ENCODE data around the gene TMEM132D.
"Not testable (repeated sequence)": the region's sequence is repeated elsewhere in the genome, so short reads cannot be mapped to it uniquely, and the experiment has no call there.

The TMEM132D gene

DNA sequence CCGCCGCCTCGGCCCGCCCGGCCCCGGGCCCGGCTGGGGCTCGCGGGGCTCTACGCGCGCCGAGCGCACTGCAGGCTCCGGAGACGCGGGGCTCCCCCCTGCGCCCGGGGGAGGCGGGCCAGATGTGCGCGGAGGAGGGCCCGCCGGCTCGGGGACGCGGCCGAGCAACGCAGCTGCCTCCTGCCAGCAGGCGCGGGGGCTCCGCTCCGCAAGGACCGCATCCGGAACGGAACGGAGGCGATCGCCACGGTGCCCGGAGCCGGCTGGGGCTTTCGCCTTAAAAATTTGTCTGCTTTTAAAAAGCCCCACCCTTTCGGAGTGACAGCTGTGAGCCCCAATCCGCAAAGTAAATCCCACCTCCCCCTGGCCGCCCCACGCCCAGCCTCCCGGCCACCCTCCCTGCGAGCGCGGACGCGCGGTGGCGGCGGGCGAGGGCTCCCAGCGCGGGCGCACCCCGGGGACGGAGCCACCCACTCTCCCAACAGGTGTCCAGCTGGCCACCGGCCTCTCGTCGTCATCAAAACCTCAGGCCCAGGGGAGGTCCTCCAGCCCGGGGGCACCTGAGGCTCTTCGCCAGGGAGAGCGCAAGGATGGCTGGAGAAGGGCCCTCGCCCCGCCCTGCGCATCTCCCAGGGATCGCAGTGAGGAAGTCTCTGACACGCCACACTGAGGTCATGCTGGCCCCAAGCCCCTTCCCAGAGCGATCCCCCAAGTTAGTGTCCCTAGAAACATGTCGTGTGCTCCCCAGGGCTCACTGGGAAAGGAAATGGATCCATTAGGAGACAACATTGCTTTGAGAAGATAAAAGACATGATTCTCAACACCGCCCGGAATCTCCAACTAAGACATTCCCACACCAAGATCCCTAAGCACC is at the start of gene TMEM132D:
TMEM132D (minus strand) TSS at position 70 of the 874 bp plus-strand sequence.
- DNase-seq (ENCODE audit: low spot score) = no peak

DNA sequence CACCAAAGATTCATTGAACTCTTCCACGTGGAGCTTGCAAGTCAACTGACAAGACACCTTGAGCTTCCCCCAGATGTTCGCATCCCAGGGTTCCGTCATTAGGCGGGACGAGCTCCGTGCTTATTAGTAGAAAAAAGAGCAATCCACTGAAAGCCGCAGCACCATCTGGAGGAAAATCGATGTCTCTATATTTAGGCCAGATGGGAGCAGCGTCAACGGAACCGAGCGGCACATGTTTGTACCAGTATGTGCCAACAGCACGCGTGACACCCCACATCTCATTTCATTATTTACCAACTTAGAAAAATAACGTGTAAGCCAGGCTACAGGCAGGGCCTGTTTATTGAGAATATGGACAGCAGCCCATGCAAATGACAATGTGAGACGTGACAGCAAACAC is 45.8 kb upstream of the TMEM132D start:
- DNase-seq (ENCODE audit: low spot score) = no peak

DNA sequence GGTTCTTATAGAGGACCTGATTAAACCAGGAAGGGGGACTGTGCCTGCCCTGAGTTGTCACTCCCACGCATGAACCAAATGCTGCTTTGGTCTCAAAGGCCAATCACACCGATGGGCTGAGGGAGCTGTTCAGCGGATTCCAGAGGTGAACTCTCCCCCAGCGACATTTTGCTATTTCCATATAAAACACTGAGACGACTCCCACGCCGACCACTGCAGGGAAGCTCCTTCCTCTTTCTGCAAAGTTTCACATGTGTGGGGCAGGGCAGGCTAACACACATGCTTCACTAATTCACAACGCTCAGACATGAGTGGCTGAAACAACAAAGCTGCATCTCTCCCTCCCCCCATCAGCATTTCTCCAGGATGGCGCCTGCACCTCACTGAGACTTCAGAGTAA is 37.8 kb upstream of the TMEM132D start:
- no peak for DNase-seq (ENCODE audit: low spot score)

DNA sequence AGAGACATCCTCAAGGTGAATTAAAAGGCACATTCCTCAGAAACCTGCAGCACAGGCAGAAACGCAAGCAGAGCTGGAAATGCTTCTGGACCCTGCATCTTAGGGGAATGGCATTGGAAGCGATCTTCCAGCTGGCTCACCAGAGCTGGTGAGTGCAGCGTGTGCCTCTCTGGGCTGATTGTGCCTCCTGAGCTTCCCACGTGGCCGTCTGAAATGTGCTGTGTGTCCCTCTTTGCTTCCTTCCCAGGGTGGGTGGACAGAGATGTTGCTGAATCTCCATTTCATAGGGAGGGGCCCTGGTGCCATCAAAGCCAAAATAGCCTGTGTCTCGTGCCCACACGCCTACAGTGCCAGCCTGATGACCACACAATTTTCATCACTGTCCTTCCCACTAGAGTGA is 34.3 kb upstream of the TMEM132D start:
- DNase-seq (ENCODE audit: low spot score) = no peak

DNA sequence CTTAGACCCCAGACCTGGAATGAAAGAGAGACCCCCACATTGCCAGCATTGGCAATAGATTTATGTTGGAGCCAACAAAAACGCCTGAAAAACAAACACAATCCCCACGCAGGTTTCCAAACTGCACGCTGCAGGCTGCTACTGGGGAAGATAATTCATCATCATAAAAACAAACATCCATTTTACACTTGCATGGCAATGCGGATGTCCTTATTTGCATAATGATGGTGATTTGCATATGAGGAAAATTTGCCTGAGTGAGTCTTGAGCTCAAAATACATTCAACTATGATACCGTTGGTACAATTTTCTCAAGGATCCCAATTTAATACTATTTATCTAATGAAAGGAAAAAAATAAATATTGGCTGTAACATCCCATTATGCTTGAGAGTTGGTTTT is 33.6 kb upstream of the TMEM132D start:
- no peak for DNase-seq (ENCODE audit: low spot score)

DNA sequence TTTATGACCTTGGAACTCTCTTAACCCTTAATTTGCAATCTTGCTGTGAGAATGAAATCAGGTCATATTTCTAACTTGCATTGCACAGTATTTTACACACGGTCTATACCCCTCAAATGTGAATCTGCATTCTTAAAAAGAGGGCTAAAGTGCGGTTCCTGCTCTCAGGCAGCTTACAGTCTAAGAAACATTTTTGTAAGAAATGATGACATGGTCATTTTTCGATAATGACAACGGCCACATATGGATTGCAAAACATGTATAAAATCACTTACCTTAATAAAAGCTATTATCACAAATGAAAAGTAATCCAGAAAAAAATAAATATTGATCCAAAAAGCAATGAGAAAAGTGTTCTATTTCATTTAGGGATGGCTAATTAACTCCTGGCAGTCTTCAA is 24.8 kb upstream of the TMEM132D start:
- no peak for DNase-seq (ENCODE audit: low spot score)

DNA sequence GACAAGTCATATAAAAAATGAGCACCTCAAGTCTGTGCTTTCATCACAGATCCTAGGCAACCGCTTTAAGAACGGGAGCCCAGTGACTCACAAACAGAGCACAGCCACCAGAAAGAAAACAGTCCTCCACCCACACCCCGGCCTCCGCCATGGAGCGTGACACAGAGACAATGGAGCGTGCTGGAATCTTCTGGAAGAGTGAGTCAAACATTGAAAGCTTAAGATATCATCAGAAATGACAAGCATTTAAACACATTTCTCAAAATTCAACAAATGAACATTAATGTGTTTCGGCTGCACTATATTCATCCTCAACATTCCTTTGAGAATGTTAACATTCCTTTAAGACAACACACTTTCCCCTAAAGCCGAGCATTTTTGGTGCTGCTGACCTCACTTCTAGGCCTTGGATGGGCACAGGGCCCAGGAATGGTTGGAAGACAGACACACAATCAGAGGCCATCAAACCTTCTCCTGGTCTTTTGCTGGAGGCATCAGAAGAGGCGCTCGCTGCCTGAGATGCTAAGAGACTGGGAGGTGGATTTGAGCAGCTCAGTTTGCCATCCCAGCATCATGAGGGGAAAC is 23.6 kb upstream of the TMEM132D start:
- DNase-seq (ENCODE audit: low spot score) = no peak

DNA sequence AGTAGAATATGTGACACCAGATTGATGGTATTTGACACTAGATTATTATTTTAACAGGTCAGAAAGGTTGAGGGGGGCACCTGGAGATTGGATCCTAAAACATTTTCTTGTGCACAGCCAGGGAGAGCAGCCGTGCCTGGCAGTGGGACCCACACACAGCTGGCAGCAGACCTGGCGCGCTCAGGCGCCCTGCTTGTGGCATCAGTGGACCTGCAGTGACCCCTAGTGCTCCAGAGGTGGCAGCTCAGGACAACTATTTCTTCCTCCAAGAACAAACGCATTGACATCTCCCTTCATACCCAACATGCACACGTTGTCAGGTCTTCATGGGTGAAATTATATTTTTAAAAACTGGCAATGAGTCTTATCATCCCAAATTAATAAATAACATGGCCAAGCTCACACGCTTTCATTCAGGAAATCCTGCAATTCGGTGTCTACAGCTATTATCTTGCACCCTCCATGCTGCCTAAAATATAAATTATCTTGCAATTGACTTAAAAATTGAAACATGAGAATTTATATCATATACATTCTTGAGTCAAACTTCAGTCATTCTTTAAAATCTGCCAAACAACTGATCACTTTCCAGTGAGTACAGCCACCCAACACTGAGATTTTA is 7.7 kb upstream of the TMEM132D start:
- DNase-seq (ENCODE audit: low spot score) = no peak

DNA sequence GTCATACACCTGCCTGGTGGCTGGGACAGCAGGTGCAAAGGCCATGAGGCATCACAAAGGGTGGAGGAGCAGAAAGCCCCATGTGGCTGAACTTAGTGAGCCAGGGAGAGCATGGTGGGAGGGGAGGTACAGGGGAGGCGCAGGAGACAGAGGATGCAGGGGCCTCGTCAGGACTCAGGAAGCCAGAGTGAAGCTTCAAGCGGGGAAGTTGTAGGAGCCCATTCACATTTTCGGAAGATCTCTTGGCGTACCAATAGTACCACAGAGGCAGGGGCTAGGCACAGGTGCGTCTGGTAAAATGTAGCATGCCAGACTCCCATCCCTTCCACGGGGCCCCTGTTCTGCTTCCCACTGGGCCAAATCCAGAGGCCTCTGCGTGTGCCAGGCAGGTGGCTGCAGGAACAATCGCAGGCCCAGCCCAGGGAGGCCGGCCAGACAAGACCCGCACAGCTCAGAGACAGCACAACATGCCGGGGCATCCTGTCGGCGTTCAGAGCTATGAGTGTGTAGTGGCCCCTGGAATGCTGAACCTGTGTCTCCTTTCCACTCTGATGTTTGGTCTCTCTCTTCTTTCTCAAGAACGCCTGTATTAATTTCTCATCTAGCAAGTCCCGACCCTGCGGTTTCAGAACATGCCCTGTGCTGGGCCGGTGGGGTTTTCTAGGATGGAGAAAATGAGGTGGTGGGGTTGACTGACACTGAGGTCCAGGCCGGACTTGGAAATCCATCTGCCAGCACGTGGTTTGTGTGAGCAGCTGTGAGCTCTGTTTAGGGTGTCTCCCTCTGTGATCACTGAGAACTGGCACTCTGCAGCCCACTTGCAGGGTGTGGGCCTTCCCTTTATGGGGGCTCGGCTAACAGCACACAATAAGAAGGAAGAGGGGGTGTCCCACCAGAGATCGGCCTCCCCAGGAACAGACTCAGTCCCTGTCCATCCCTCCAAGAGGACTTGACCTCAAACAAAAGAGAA is 5.5 kb upstream of the TMEM132D start:
- DNase-seq (ENCODE audit: low spot score) = no peak

DNA sequence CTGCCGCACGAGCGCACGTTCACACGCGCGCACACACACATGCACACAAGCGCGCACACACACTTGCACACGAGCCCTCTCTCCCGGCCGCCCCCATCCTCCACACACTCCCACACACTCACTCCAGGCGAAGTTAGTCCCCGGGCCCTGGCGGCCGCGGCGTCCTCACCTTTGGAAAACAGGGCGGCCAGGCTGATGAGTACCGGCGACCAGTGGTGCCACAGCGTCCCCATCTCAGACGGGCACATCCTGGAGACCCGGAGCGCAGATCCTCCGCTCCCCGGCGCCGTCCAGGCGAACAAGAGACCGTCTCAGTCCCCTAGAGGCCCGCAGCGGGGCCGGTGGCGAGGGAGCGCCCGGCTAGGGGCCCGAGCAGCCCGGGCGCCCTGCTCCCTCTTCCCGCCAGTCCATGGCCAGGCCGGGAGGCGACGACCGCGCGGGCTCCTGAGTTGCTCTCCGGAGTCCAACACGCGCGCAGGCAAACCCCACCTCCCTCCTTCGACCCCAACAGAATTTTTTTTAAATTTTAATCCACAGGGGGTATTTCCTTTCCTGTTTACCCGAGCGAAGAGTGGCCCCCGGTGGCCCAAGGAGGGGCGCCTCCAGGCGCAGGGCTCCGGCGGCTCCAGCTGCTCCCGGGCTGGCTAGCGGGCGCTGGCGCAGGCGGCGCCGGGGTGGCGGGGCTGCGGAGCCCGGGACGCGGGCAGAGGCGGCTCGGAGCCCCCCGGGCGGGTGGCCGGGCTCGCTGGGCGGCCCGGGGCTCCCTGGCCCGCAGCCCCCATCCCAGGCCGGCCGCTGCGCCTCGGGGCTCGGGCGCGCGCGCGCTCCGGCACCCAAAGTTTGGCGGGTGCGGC is 506 bp downstream of the TMEM132D start:
- no peak for DNase-seq (ENCODE audit: low spot score)

DNA sequence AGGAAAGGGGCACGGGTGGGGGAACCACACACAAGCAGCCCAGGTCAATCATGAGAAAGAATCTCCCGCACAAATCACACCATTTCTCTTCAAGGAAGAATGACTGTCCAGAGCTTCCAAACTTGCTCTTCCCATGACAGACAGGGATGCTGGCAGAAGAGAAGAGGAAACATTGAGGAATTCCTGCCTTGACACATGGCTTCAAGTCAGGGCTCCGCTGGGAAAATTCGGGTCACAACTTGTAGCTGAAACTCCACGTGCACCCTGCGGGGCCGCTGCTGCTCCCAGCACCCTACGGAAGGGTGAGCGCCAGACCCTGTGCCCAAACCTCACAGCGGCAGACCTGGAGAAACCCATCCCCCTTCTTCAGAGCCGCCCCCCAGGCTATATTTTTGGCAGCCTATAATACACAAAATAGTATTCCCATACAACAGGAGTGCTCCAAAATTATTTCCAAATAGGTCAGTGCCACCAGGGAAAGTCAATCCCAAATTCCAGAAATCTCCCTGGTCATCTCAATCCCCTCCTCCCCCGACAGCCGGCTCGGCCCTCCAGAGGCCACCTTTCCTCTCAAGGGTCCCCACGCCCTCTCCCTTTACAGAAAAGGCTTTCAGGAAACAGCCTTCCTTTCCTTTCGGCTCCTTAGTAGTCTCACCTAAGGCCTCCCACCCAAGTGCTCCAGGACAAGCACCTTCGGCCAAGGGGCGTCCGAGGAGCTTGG is 1.3 kb downstream of the TMEM132D start:
- DNase-seq (ENCODE audit: low spot score) = no peak

DNA sequence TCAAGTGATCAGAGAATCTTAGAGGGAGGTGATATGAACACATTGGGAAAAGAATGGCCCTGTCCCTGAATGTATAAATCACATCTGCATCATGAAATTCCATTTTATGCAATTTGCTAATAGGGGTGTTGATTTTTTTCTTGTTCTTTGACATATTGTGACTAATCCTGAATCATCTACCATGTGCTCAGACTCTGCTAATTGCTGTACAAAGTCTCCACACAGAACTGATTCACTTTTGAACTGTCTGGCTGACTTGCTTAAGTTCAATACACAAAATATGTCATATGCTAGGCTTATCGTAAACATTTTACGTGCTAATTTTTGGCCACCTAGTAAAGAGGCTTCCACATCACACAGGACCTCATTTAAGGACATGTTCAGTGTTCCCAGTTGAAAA is 2.6 kb downstream of the TMEM132D start:
- DNase-seq (ENCODE audit: low spot score) = no peak

DNA sequence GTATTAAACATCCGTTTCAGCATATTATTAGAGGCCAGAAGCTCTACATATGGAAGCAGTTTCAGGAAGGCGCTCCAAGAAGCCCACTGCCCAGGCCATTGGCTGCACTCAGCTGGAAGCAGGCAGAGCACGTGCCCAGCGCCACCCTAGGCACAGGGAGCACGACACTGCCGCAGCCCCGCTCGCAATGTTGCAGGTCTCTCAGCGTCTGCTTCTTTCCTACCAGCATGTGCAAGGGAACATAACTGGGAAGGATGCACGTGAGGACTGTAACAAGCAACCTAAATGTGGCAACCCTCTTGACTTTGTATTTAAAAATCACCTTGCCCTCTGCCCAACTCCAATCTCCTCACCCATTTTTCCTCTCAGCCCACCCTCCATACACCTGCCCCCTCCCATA is 3.5 kb downstream of the TMEM132D start:
- no peak for DNase-seq (ENCODE audit: low spot score)

DNA sequence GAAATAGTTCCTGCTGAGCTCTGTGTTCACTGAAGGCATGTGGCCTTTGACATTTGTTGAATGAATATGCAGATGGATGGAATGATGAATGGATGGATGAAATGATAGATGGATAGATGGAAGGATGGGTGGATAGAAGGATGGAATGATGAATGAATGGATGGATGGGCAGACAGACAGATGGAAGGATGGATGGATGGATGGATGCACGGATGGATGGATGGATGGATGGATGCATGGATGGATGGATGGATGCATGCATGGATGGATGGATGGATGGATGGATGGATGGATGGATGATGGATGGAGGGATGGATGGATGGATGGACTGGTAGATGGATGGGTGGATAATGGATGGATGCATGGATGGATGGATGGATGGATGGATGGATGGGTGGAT is 4.8 kb downstream of the TMEM132D start:
- not testable (repeated sequence) for DNase-seq (ENCODE audit: low spot score)

DNA sequence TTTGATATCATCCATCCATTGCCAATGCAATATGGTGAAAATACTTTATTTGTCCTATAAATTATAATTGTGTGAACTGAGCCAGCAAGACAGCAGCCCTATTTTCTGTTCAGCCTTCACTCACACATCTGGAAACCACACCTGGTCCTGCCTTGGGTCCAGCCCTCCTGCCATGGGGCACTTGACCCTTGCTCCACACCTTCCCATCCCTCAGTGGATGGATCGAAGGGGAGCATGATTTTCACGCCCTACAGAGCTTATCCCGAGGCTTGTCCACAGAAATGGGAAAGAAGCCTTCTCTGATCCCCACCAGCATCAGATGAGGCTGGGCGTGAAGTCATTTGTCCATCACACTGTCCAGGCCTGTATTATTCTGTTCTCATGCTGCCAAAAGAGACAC is 10.1 kb downstream of the TMEM132D start:
- no peak for DNase-seq (ENCODE audit: low spot score)

DNA sequence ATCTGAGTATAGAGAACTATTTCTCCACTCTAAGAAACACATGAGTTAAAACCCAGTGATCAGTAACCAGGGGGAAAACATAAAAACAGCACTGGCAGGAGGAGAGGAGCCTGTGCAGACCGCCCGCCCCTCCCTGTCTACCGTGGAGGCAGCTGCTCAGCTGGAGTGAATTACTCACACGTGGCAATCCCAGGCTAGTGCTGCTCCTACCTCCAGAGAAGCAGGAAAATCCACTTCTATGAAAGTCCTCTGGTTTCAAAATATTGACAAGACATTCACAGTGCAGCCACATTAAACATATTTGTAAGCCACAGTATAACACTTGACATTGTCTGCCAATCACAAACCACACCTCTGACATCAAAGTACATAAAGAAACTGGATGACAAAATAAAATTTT is 16.7 kb downstream of the TMEM132D start:
- no peak for DNase-seq (ENCODE audit: low spot score)

DNA sequence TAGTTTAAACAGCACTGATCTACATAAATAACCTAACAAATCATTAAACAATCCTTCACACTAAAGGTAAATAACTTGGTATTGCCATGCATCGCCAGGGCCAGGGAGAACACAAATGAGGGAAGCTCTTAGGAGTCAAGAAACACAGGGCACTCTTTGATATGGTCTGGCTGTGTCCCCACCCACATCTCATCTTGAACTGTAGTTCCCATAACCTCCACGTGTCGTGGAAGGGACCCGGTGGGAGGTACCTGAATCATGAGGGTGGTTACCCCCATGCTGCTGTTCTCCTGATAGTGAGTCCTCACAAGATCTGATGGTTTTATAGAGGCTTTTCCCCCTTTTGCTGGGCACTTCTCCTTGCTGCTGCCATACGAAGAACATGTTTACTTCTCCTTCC is 17.3 kb downstream of the TMEM132D start:
- no peak for DNase-seq (ENCODE audit: low spot score)

DNA sequence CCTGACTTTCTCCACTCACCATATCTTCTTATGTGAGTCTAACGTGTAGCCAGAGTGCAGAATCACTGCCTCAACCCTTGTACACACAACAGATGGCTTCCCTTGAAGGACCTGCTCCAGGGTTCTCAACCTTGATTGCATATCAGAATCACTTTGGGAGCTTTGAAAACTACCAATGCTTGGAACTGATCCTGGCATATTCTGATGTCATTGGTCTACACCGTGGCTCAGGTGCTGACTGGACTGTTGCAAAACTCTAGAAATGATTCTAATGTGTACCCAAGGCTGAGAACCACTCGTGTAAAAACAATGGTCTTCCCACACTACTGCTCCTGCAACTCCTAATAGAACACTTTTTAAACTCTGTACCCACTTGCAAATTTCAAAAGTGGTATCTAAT is 18.5 kb downstream of the TMEM132D start:
- no peak for DNase-seq (ENCODE audit: low spot score)

DNA sequence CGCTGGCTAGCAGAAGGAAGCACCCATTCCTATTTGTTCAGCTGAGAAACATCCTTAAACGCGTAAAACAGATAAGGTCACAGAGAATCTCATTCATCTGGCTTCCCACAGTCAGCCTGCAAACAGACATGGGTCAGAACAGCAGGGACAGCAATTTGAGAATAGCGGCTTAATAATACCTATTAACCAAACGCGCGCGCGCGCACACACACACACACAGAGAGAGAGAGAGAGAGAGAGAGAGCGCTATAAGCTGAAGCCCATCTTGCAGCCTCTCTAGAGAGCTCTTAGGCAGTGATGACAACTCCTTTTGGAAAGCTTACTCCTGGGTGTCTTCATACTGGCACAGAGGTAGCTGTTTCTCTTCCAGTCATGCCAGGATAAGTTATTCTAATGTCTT is 26.4 kb downstream of the TMEM132D start:
- DNase-seq (ENCODE audit: low spot score) = no peak

DNA sequence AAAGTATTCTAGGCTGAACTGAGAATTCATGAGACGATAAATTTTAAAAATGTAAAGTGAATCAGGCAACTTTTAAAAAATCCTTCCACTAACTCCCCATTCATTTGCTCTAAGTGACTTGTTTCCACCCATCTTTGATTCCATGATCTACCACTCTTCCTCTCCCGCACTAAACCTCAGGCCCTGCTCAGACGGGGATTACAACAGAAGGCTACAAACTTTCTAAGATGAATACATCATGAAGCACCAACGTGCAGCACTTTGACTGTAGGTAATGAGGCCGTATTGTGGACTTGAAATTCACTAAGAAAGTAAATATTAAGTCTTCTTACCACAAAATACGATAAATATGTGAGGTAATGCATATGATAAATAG is 30.0 kb downstream of the TMEM132D start:
- DNase-seq (ENCODE audit: low spot score) = no peak
